GM23338 (cell line): Measurements from ENCODE around the gene CYLC2. TPM values are rescaled to one million over a fixed set of nuclear protein-coding genes. Genes with fewer than 3 reads are reported as not detected.

Experiments
- ATAC-seq: fragments of 200-7000 bp; cut with Tn5 transposase; 3 replicates; pipeline ENCODE4 v1.9.1; 2020
- DNase-seq: peaks from one replicate; pipeline ENCODE4 v3.0.0-alpha.2; 2015; ENCODE audit warnings: low spot score
- H2AFZ ChIP-seq: fragments of 200-600 bp; sonication (generic); 2 replicates; pipeline ENCODE4 v1.8.0; 2016; ENCODE audit warnings: antibody characterized with exemption, mild to moderate bottlenecking, moderate library complexity
- H3F3A ChIP-seq: fragments of 200-600 bp; sonication (generic); replicated peaks from 2 replicates; pipeline ENCODE4 v1.8.0; 2017; ENCODE audit warnings: antibody characterized with exemption, mixed run types, low read depth
- H3K27ac ChIP-seq: fragments of 200-600 bp; sonication (generic); 2 replicates; pipeline ENCODE4 v1.6.1; 2016; ENCODE audit warnings: low read depth
- H3K27me3 ChIP-seq: fragments of 200-600 bp; sonication (generic); 2 replicates; pipeline ENCODE4 v1.8.0; 2016; ENCODE audit warnings: mild to moderate bottlenecking, mixed run types, moderate library complexity; ENCODE audit not compliant: insufficient read depth
- H3K36me3 ChIP-seq: fragments of 200-600 bp; sonication (generic); 2 replicates; pipeline ENCODE4 v1.8.0; 2016; ENCODE audit warnings: mild to moderate bottlenecking; ENCODE audit not compliant: insufficient read depth
- H3K4me1 ChIP-seq: fragments of 200-600 bp; sonication (generic); 2 replicates; pipeline ENCODE4 v1.8.0; 2016; ENCODE audit warnings: mild to moderate bottlenecking, moderate library complexity; ENCODE audit not compliant: insufficient read depth
- H3K4me2 ChIP-seq: fragments of 200-600 bp; sonication (generic); 2 replicates; pipeline ENCODE4 v1.7.1; 2017; ENCODE audit warnings: mixed run types
- H3K4me3 ChIP-seq: fragments of 200-600 bp; sonication (generic); 2 replicates; pipeline ENCODE4 v1.6.1; 2016; ENCODE audit warnings: mixed run types
- H3K79me2 ChIP-seq: fragments of 200-600 bp; sonication (generic); replicated peaks from 2 replicates; pipeline ENCODE4 v1.8.0; 2017; ENCODE audit warnings: mild to moderate bottlenecking; ENCODE audit not compliant: insufficient read depth
- H3K9me2 ChIP-seq: fragments of 200-600 bp; sonication (generic); 2 replicates; pipeline ENCODE4 v1.8.0; 2017; ENCODE audit not compliant: insufficient read depth
- H4K20me1 ChIP-seq: fragments of 200-600 bp; sonication (generic); replicated peaks from 2 replicates; pipeline ENCODE4 v1.8.0; 2017; ENCODE audit warnings: mild to moderate bottlenecking; ENCODE audit not compliant: insufficient read depth
- H3K27ac Mint-ChIP-seq: 2 replicates; pipeline ENCODE4 v1.8.0; 2020; ENCODE audit warnings: inconsistent platforms, mild to moderate bottlenecking, moderate library complexity, mixed read lengths
- H3K27me3 Mint-ChIP-seq: 3 replicates; pipeline ENCODE4 v1.8.0; 2022; ENCODE audit warnings: low read depth, mild to moderate bottlenecking, moderate library complexity, mixed read lengths, inconsistent platforms; ENCODE audit not compliant: insufficient read depth, poor library complexity
- H3K36me3 Mint-ChIP-seq: 3 replicates; pipeline ENCODE4 v1.8.0; 2021; ENCODE audit warnings: low read depth, mild to moderate bottlenecking, inconsistent platforms, moderate library complexity, mixed read lengths
- H3K4me1 Mint-ChIP-seq: 3 replicates; pipeline ENCODE4 v1.8.0; 2020; ENCODE audit warnings: mild to moderate bottlenecking, inconsistent platforms, mixed read lengths
- H3K4me3 Mint-ChIP-seq: 3 replicates; pipeline ENCODE4 v1.8.0; 2021; ENCODE audit warnings: moderate library complexity, mild to moderate bottlenecking, inconsistent platforms, mixed read lengths
- H3K9me3 Mint-ChIP-seq: 3 replicates; pipeline ENCODE4 v1.8.0; 2020; ENCODE audit warnings: moderate library complexity, mild to moderate bottlenecking, inconsistent platforms, mixed read lengths
- CREB1 ChIP-seq: fragments of 250-450 bp; sonication (Bioruptor Pico); IDR thresholded peaks from 2 replicates; pipeline ENCODE4 v1.5.0; 2020; ENCODE audit warnings: low read depth, mild to moderate bottlenecking, moderate library complexity
- EZH2phosphoT487 ChIP-seq: fragments of 200-600 bp; sonication (generic); IDR thresholded peaks from one replicate; pipeline ENCODE4 v1.8.1; 2018; ENCODE audit warnings: antibody characterized with exemption; ENCODE audit not compliant: unreplicated experiment
- POLR2AphosphoS5 ChIP-seq: IDR thresholded peaks from 2 replicates; pipeline ENCODE4 v1.6.1; 2016; ENCODE audit warnings: antibody characterized with exemption, low read depth
- polyA plus RNA-seq: library from polyadenylated mRNA; unstranded; fragments of >200 nt; fragmentation: Nextera tagmentation; extraction: Ambion mirVana; gene quantifications from 2 replicates; pipeline ENCODE4 v1.2.1, GENCODE V29; 2016
- small RNA-seq: library from RNA; depleted of rRNA; stranded (forward); fragments of <200 nt; gene quantifications from one replicate; pipeline ENCODE3, GENCODE V24; 2014; ENCODE audit warnings: low replicate concordance
- total RNA-seq: library from RNA; depleted of rRNA; stranded (reverse); fragments of >200 nt; shearing (Covaris generic); gene quantifications from 2 replicates; pipeline ENCODE4 v1.2.3, GENCODE V29; 2014
- TF ChIP-seq, protein P1 (sequence below): IDR thresholded peaks from 2 replicates; pipeline ENCODE4 v1.6.1; 2016; ENCODE audit warnings: antibody characterized with exemption

Gene CYLC2
- total and polyA plus RNA-seq, 2 experiments from 2014 or later: not detected

DNA sequence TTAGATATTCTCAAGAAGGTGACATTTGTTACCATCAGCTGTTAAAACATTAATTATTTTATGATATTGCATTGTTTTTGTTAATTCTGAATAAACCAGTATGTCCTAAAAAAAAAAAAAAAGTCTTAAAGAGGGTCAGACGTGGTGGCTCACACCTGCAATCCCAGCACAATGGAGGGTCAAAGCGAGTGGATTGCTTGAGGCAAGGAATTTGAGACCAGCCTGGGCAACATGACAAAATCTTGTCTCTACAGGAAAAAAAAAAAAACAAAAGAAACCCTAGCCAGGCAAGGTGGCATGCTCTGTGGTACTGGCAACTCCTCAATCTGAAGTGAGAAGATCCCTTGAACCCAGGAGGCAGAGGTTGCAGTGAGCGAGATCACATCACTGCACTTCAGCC is 46.8 kb downstream of the CYLC2 start:
- H3K4me2 ChIP-seq: no peak overlapping the region
- no peaks in the 10 kb centered on the region for H3F3A ChIP-seq
- peaks cover 77% of the 10 kb centered on the region for H3K9me3 Mint-ChIP-seq
- H3K36me3 Mint-ChIP-seq: peaks cover 13% of the 10 kb centered on the region
- H3K27me3 ChIP-seq: no peaks in the 10 kb centered on the region
- no peak overlapping the region for H3K27ac ChIP-seq
- peaks cover 8% of the 10 kb centered on the region; the same call in 1 of the 2 replicates for H3K36me3 ChIP-seq
- no peaks in the 10 kb centered on the region for H3K4me1 ChIP-seq
- peaks cover 2% of the 10 kb centered on the region for H3K27me3 Mint-ChIP-seq
- H3K4me3 Mint-ChIP-seq: no peak overlapping the region
- no peaks in the 10 kb centered on the region for H3K79me2 ChIP-seq
- no peak overlapping the region for H2AFZ ChIP-seq
- no peaks in the 10 kb centered on the region for H3K9me2 ChIP-seq
- no peaks in the 10 kb centered on the region for H4K20me1 ChIP-seq
- ATAC-seq (no peak), DNase-seq (no peak)
- no peak overlapping the region for H3K27ac Mint-ChIP-seq
- no peak overlapping the region for H3K4me3 ChIP-seq
- TF ChIP-seq EZH2phosphoT487 (no peak), CREB1 (no peak), POLR2AphosphoS5 (no peak)
- TF ChIP-seq, protein P1, sequence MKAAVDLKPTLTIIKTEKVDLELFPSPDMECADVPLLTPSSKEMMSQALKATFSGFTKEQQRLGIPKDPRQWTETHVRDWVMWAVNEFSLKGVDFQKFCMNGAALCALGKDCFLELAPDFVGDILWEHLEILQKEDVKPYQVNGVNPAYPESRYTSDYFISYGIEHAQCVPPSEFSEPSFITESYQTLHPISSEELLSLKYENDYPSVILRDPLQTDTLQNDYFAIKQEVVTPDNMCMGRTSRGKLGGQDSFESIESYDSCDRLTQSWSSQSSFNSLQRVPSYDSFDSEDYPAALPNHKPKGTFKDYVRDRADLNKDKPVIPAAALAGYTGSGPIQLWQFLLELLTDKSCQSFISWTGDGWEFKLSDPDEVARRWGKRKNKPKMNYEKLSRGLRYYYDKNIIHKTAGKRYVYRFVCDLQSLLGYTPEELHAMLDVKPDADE: no peak
- no peaks in the 10 kb centered on the region for H3K4me1 Mint-ChIP-seq

Small RNA genes lying within 50 kb of the gene (small RNA-seq; reads per million reads assigned to genes)
- gene AL589823.1: not detected
